A673 (cell line): Measurements from ENCODE around the gene COX5B.

Experiments
- CTCF ChIP-seq: fragments of 300-800, 200-600 bp; sonication (generic); conservative IDR thresholded peaks from 2 replicates; pipeline ENCODE4 v1.5.1; 2017; ENCODE audit warnings: low read depth, mild to moderate bottlenecking, antibody characterized with exemption, low read length, moderate library complexity, mixed read lengths
- EZH2 ChIP-seq: fragments of 200-600 bp; sonication (generic); IDR thresholded peaks from 2 replicates; pipeline ENCODE4 v1.6.1; 2017; ENCODE audit warnings: borderline replicate concordance, low read depth, mild to moderate bottlenecking, mixed read lengths, antibody characterized with exemption, low read length; ENCODE audit not compliant: poor library complexity, severe bottlenecking

- TF ChIP-seq CTCF (no peak), EZH2 (no peak)
Observed at GRCh38 chr2:97673182-97673914, 27.5 kb downstream of the COX5B start.
